ENCODE results near the gene WNT10A. TPM values are rescaled to one million over a fixed set of nuclear protein-coding genes. Genes with fewer than 3 reads are reported as not detected.

The WNT10A gene
- total and polyA plus RNA-seq, 9 of the 15 experiments (the other 6 are each of a cell fraction or from before 2014, with no cell fraction given): not detected

DNA sequence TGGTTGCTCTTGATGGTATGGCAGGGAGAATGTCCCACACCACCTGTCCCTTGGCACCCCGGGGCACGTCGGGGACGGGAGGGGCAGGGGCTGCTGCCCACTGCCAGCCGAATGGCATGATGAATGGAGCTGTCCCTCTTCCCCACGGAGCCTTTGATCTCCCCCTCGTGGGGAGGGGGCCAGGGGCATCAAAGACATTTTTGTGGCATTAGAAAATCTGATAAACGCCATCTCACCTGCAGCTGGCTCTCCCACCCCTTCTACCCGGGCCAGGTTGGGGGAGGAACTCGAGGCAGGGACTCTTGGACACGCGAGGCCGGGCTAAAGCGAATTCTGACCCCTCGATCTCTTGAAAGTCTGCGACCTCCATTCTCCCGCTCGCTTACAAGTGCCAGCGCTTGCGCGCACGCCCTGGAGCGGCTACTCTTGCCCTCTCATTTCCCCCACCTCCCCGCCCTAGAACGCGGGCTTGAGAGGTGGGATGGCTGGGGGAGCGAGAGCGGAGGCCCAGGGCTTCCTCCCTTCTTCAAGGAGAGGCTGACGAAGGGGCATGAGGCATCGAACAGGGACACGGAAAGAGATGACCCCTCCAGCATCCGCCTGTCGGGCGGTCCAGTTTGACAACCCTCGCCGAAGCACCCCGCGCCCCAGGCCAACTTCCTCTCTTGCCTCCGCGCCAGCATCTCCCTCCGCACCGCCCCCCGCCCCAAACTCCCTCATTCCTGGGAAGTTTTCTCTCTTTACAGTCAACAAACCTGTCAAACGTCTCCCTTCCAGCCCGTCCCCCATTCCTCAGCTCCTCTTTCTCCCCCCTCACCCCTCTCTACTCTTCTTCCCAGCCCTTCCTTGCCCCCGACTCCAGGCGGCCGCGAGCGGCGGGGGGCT lies 21.7 kb upstream of the WNT10A start:
- intact Hi-C loops (cut with micrococcal nuclease): loop anchor here (10.0 kb wide), 1 partner anchor 296 kb away; no protein-coding TSS in a partner anchor

More for the DNA sequence above, 21.7 kb upstream of the WNT10A start:
- H3K4me3 ChIP-seq: no peak overlapping the region
- H3K79me2 ChIP-seq (ENCODE audit: control insufficient read depth, insufficient read depth, low read length): no peaks in the 10 kb centered on the region
- BruUV-seq (replicated peaks): no TSS peak
- 6% methylated on average over 23 of the region's 51 CpGs for WGBS (ENCODE audit: insufficient coverage, low coverage, missing lambda C conversion rate)
- no peak for FAIRE-seq
- peaks cover 3 to 15% of the 10 kb centered on the region in 2 experiments; a peak in 3 of 5 replicates for H3K4me1 ChIP-seq (replicated peaks in 1 of 2; ENCODE audit: control insufficient read depth in 2 of 2, insufficient read depth in 2 of 2, low read length in 2 of 2)
- POLR2A ChIA-PET: no interaction called here
- ATAC-seq: no peak
- peaks cover 6% of the 10 kb centered on the region; the same call in 1 of the 2 replicates for H4K20me1 ChIP-seq (replicated peaks; ENCODE audit: control insufficient read depth, insufficient read depth, low read length)
- no peaks in the 10 kb centered on the region for H3K9me1 ChIP-seq (ENCODE audit: control insufficient read depth, insufficient read depth, low read length)
- in situ Hi-C loops (cut with MboI): loop anchor here (10.0 kb wide), 1 partner anchor 256 kb away; no protein-coding TSS in a partner anchor
- H3K27ac ChIP-seq (ENCODE audit: extremely low read depth, low read depth, low read length): no peak overlapping the region
- no peaks in the 10 kb centered on the region for H3K9me3 ChIP-seq (replicated peaks; ENCODE audit: control insufficient read depth, insufficient read depth, low read depth, low read length)
- TF ChIP-seq FUS (optimal IDR thresholded peaks at IDR 0.05; ENCODE audit: low read depth, low read length) (no peak), ELF4 (CRISPR knock-in tag; IDR thresholded peaks at IDR 0.05) (no peak), PTRF (tag; IDR thresholded peaks at IDR 0.05) (no peak), ADNP (tag; IDR thresholded peaks at IDR 0.05) (no peak), ZBED1 (IDR thresholded peaks at IDR 0.05) (no peak), BRCA1 (IDR thresholded peaks at IDR 0.05) (no peak), BRCA1 (CRISPR knock-in tag; IDR thresholded peaks at IDR 0.05) (no peak), HNRNPLL (IDR thresholded peaks at IDR 0.05; ENCODE audit: low read depth, low read length, poor library complexity, severe bottlenecking) (no peak), PHF21A (IDR thresholded peaks at IDR 0.05; ENCODE audit: borderline replicate concordance, low read depth) (no peak), POU5F1 (IDR thresholded peaks at IDR 0.05; ENCODE audit: borderline replicate concordance, low read depth, low read length, partially characterized antibody) (no peak), ZEB2 (IDR thresholded peaks at IDR 0.05) (no peak), TCF3 (CRISPR knock-in tag; IDR thresholded peaks at IDR 0.05) (no peak)
- TF ChIP-seq, protein P1, sequence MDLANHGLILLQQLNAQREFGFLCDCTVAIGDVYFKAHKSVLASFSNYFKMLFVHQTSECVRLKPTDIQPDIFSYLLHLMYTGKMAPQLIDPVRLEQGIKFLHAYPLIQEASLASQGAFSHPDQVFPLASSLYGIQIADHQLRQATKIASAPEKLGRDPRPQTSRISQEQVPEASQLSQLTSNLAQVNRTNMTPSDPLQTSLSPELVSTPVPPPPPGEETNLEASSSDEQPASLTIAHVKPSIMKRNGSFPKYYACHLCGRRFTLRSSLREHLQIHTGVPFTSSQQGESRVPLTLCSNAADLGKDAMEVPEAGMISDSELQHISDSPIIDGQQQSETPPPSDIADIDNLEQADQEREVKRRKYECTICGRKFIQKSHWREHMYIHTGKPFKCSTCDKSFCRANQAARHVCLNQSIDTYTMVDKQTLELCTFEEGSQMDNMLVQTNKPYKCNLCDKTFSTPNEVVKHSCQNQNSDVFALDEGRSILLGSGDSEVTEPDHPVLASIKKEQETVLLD (IDR thresholded peaks at IDR 0.05): no peak
- TF ChIP-seq, protein P2, sequence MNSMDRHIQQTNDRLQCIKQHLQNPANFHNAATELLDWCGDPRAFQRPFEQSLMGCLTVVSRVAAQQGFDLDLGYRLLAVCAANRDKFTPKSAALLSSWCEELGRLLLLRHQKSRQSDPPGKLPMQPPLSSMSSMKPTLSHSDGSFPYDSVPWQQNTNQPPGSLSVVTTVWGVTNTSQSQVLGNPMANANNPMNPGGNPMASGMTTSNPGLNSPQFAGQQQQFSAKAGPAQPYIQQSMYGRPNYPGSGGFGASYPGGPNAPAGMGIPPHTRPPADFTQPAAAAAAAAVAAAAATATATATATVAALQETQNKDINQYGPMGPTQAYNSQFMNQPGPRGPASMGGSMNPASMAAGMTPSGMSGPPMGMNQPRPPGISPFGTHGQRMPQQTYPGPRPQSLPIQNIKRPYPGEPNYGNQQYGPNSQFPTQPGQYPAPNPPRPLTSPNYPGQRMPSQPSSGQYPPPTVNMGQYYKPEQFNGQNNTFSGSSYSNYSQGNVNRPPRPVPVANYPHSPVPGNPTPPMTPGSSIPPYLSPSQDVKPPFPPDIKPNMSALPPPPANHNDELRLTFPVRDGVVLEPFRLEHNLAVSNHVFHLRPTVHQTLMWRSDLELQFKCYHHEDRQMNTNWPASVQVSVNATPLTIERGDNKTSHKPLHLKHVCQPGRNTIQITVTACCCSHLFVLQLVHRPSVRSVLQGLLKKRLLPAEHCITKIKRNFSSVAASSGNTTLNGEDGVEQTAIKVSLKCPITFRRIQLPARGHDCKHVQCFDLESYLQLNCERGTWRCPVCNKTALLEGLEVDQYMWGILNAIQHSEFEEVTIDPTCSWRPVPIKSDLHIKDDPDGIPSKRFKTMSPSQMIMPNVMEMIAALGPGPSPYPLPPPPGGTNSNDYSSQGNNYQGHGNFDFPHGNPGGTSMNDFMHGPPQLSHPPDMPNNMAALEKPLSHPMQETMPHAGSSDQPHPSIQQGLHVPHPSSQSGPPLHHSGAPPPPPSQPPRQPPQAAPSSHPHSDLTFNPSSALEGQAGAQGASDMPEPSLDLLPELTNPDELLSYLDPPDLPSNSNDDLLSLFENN (IDR thresholded peaks at IDR 0.05; ENCODE audit: low read depth in 2 of 2, low read length in 2 of 2): no peak
- TF ChIP-seq, protein P3, sequence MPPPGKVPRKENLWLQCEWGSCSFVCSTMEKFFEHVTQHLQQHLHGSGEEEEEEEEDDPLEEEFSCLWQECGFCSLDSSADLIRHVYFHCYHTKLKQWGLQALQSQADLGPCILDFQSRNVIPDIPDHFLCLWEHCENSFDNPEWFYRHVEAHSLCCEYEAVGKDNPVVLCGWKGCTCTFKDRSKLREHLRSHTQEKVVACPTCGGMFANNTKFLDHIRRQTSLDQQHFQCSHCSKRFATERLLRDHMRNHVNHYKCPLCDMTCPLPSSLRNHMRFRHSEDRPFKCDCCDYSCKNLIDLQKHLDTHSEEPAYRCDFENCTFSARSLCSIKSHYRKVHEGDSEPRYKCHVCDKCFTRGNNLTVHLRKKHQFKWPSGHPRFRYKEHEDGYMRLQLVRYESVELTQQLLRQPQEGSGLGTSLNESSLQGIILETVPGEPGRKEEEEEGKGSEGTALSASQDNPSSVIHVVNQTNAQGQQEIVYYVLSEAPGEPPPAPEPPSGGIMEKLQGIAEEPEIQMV (tag; conservative IDR thresholded peaks at IDR 0.05; ENCODE audit: low read depth): no peak
- H2AFZ ChIP-seq (ENCODE audit: low read depth, low read length): no peak overlapping the region
- no peak for DNase-seq (ENCODE audit: extremely low read depth in 1 of 4, low spot score in 3 of 4)
- H3K27me3 ChIP-seq (ENCODE audit: control insufficient read depth in 2 of 2, insufficient read depth in 2 of 2, low read length in 2 of 2): peaks cover 0 to 50% of the 10 kb centered on the region in 2 experiments; a peak in 4 of 5 replicates
- no peaks in the 10 kb centered on the region for H3K36me3 ChIP-seq (ENCODE audit: control insufficient read depth, insufficient read depth, low read length)
- H3K4me2 ChIP-seq (ENCODE audit: insufficient read depth, low read length): no peak overlapping the region
- no peak overlapping the region for H3K9ac ChIP-seq (ENCODE audit: insufficient read depth in 1 of 2, low read depth in 2 of 2, low read length in 2 of 2)
- CTCF ChIA-PET (ENCODE audit: low intra/inter-chr PET ratio): interaction anchor here (0.7 kb wide), 1 partner anchor 140 kb away, joined by 3 read pairs; no protein-coding TSS in a partner anchor

Measured in K562 (cell line).